ENCODE results near the gene AAGAB. TPM values are rescaled to one million over a fixed set of nuclear protein-coding genes. Genes with fewer than 3 reads are reported as not detected.

AAGAB gene
- total and polyA plus RNA-seq, 2 donors (not counting 1 experiment from before 2014, with no cell fraction given): 55.8 to 62.5 TPM

GRCh38 chr15:67161412-67161811, 93.0 kb downstream of the AAGAB start:
- H3K9ac ChIP-seq (ENCODE audit: insufficient read depth, low read length): no peak overlapping the region
- H4K20me1 ChIP-seq (ENCODE audit: control insufficient read depth, extremely low read depth, insufficient read depth, low read length): no peaks in the 10 kb centered on the region
- no peaks in the 10 kb centered on the region for H3K27me3 ChIP-seq (ENCODE audit: control insufficient read depth, insufficient read depth, low read length)
- H3K79me2 ChIP-seq (ENCODE audit: control insufficient read depth, insufficient read depth, low read length): peaks cover 89% of the 10 kb centered on the region
- TF ChIP-seq EZH2 (IDR thresholded peaks at IDR 0.05; ENCODE audit: low read length, missing control alignments) (no peak), CTCF (conservative IDR thresholded peaks at IDR 0.05 in 1 of 2, IDR thresholded peaks at IDR 0.05 in 1 of 2; ENCODE audit: low read depth in 1 of 2, low read length in 2 of 2) (no peak)
- no peak overlapping the region for H3K4me2 ChIP-seq (ENCODE audit: extremely low read depth, insufficient read depth, low read length)
- peaks cover 23% of the 10 kb centered on the region for H3K36me3 ChIP-seq (ENCODE audit: control insufficient read depth, insufficient read depth, low read length)
- no peak for DNase-seq (ENCODE audit: low read depth in 2 of 2)
- H3K27ac ChIP-seq (ENCODE audit: insufficient read depth, low read length): no peak overlapping the region
- no peak overlapping the region for H2AFZ ChIP-seq (ENCODE audit: low read length)
- no peaks in the 10 kb centered on the region for H3K9me3 ChIP-seq (ENCODE audit: control insufficient read depth, insufficient read depth, low read depth, low read length)
- H3K4me3 ChIP-seq (replicated peaks in 1 of 4; ENCODE audit: control extremely low read depth in 1 of 4, insufficient read depth in 1 of 4, low read depth in 3 of 4, low read length in 4 of 4): no peak overlapping the region
- peaks cover 25% of the 10 kb centered on the region for H3K4me1 ChIP-seq (ENCODE audit: control insufficient read depth, extremely low read depth, insufficient read depth, low read length)

GRCh38 chr15:67158367-67158766, 96.1 kb downstream of the AAGAB start:
- no peaks in the 10 kb centered on the region for H4K20me1 ChIP-seq (ENCODE audit: control insufficient read depth, extremely low read depth, insufficient read depth, low read length)
- no peak for DNase-seq (ENCODE audit: low read depth in 2 of 2)
- no peak overlapping the region for H3K4me3 ChIP-seq (replicated peaks in 1 of 4; ENCODE audit: control extremely low read depth in 1 of 4, insufficient read depth in 1 of 4, low read depth in 3 of 4, low read length in 4 of 4)
- peaks cover 95% of the 10 kb centered on the region for H3K79me2 ChIP-seq (ENCODE audit: control insufficient read depth, insufficient read depth, low read length)
- TF ChIP-seq EZH2 (IDR thresholded peaks at IDR 0.05; ENCODE audit: low read length, missing control alignments) (no peak), CTCF (conservative IDR thresholded peaks at IDR 0.05 in 1 of 2, IDR thresholded peaks at IDR 0.05 in 1 of 2; ENCODE audit: low read depth in 1 of 2, low read length in 2 of 2) (no peak)
- no peak overlapping the region for H3K9ac ChIP-seq (ENCODE audit: insufficient read depth, low read length)
- no peaks in the 10 kb centered on the region for H3K9me3 ChIP-seq (ENCODE audit: control insufficient read depth, insufficient read depth, low read depth, low read length)
- peaks cover 24% of the 10 kb centered on the region for H3K36me3 ChIP-seq (ENCODE audit: control insufficient read depth, insufficient read depth, low read length)
- H3K27me3 ChIP-seq (ENCODE audit: control insufficient read depth, insufficient read depth, low read length): no peaks in the 10 kb centered on the region
- H3K27ac ChIP-seq (ENCODE audit: insufficient read depth, low read length): peak overlapping the region; percentile 0
- no peak overlapping the region for H2AFZ ChIP-seq (ENCODE audit: low read length)
- H3K4me2 ChIP-seq (ENCODE audit: extremely low read depth, insufficient read depth, low read length): no peak overlapping the region
- peaks cover 7% of the 10 kb centered on the region for H3K4me1 ChIP-seq (ENCODE audit: control insufficient read depth, extremely low read depth, insufficient read depth, low read length)

- no peak for DNase-seq (ENCODE audit: low read depth in 2 of 2)
- Histone ChIP-seq H3K9me3 (ENCODE audit: control insufficient read depth, insufficient read depth, low read depth, low read length) (no peaks in the 10 kb centered on the region), H3K27ac (ENCODE audit: insufficient read depth, low read length) (peak overlapping the region; percentile 0), H3K36me3 (ENCODE audit: control insufficient read depth, insufficient read depth, low read length) (peaks cover 26% of the 10 kb centered on the region), H3K27me3 (ENCODE audit: control insufficient read depth, insufficient read depth, low read length) (no peaks in the 10 kb centered on the region), H3K79me2 (ENCODE audit: control insufficient read depth, insufficient read depth, low read length) (peaks cover 96% of the 10 kb centered on the region), H3K9ac (ENCODE audit: insufficient read depth, low read length) (no peak overlapping the region), H3K4me3 (replicated peaks in 1 of 4; ENCODE audit: control extremely low read depth in 1 of 4, insufficient read depth in 1 of 4, low read depth in 3 of 4, low read length in 4 of 4) (no peak overlapping the region), H3K4me2 (ENCODE audit: extremely low read depth, insufficient read depth, low read length) (no peak overlapping the region), H3K4me1 (ENCODE audit: control insufficient read depth, extremely low read depth, insufficient read depth, low read length) (peaks cover 9% of the 10 kb centered on the region), H2AFZ (ENCODE audit: low read length) (no peak overlapping the region), H4K20me1 (ENCODE audit: control insufficient read depth, extremely low read depth, insufficient read depth, low read length) (no peaks in the 10 kb centered on the region)
- no peak for TF ChIP-seq EZH2 (IDR thresholded peaks at IDR 0.05; ENCODE audit: low read length, missing control alignments)
- TF ChIP-seq CTCF (conservative IDR thresholded peaks at IDR 0.05 in 1 of 2, IDR thresholded peaks at IDR 0.05 in 1 of 2; ENCODE audit: low read depth in 1 of 2, low read length in 2 of 2): no peak
These were observed 96.8 kb downstream of the AAGAB start for GRCh38 chr15:67157521-67158252.

All from fibroblast of lung (primary cell).